Aorta (tissue), 5 donors: ENCODE measurements around the gene ZNF750. TPM values are rescaled to one million over a fixed set of nuclear protein-coding genes. Genes with fewer than 3 reads are reported as not detected.

ENCODE experiments used
- ATAC-seq: fragments of 200-7000 bp; cut with Tn5 transposase; one replicate; pipeline ENCODE4 v1.9.1; 2022; ENCODE audit warnings: moderate library complexity; ENCODE audit not compliant: low FRiP score
- DNase-seq, 2 donors: peaks; one replicate each; pipeline ENCODE4 v3.0.0-alpha.2; 2020
- H3K27ac ChIP-seq, 2 donors: one replicate each; pipeline ENCODE4 v1.5.1; 2013; ENCODE audit warnings: low read length in 2 of 2, mild to moderate bottlenecking in 2 of 2, moderate library complexity in 2 of 2, control low read depth in 1 of 2, inconsistent platforms in 1 of 2, low read depth in 1 of 2
- H3K27me3 ChIP-seq, 2 donors: one replicate each; pipeline ENCODE4 v1.6.1; 2013; ENCODE audit warnings: control low read depth in 1 of 2, low read length in 1 of 2, mild to moderate bottlenecking in 1 of 2, moderate library complexity in 1 of 2; ENCODE audit not compliant: insufficient read depth in 2 of 2, control insufficient read depth in 1 of 2
- H3K36me3 ChIP-seq, 2 donors: one replicate each; pipeline ENCODE4 v1.6.1; 2013; ENCODE audit warnings: control low read depth in 1 of 2, low read length in 1 of 2, mild to moderate bottlenecking in 1 of 2; ENCODE audit not compliant: insufficient read depth in 2 of 2, control insufficient read depth in 1 of 2
- H3K4me1 ChIP-seq, 2 donors: one replicate each; pipeline ENCODE4 v1.6.1; 2013; ENCODE audit warnings: low read length in 2 of 2, control low read depth in 1 of 2, mild to moderate bottlenecking in 1 of 2, moderate library complexity in 1 of 2; ENCODE audit not compliant: insufficient read depth in 2 of 2, control insufficient read depth in 1 of 2
- H3K4me3 ChIP-seq, 2 donors: one replicate each; pipeline ENCODE4 v1.5.1; 2013; ENCODE audit warnings: low read length in 2 of 2, control low read depth in 1 of 2, mild to moderate bottlenecking in 1 of 2
- H3K9me3 ChIP-seq: one replicate; pipeline ENCODE4 v1.6.1; 2013; ENCODE audit warnings: mild to moderate bottlenecking, low read length; ENCODE audit not compliant: control insufficient read depth
- WGBS, 2 donors: extraction: QIAGEN DNeasy Blood & Tissue Kit; methylation state at CpG; one replicate each; pipeline ENCODE4 v1.1.7; 2013; 5-methylcytosine and 5-hydroxymethylcytosine counted together
- intact Hi-C, 2 donors: fragments of 100-400 bp; cut with DNase I; formaldehyde crosslinking; loops; one replicate each; pipeline versions ENCODE4 v1.14.2 to v1.15.0; 2022
- polyA plus RNA-seq, 2 donors: library from polyadenylated mRNA; stranded (reverse); fragments of 200-250 nt; gene quantifications; one replicate each; pipeline ENCODE4 v1.2.3, GENCODE V29; 2013
- total RNA-seq, 2 donors: library from RNA; stranded (reverse); fragmentation: NEBNext Ultra II Directional; extraction: Animal tissue kit (Norgen Biotek cat#: 25700); gene quantifications; one replicate each; pipeline ENCODE4 v1.2.1, GENCODE V29; 2021
- donor health status: healthy with polysubstance abuse.
- donor health status: Bipolar disorder and iron deficiency.
- donor health status: DM: no; HTN: no; CAD: no.
- donor health status: DM: no; HTN: no; CAD: no.
- donor health status: DM: yes; HTN: yes; CAD: no.

The ZNF750 gene
- total and polyA plus RNA-seq, 4 donors: 0.10 to 0.21 TPM; not detected in 2

GRCh38 chr17:82874011-82874835 lies 34.4 kb upstream of the ZNF750 start:
- WGBS, 2 donors: 92 to 93% methylated on average over 34 of the region's 34 CpGs
- H3K4me3 ChIP-seq: no peak overlapping the region
- H3K4me1 ChIP-seq: no peaks in the 10 kb centered on the region
- no peaks in the 10 kb centered on the region for H3K9me3 ChIP-seq
- intact Hi-C loops: loop anchor here in 1 of 2 donors (10.0 kb wide), 1 partner anchor 89 kb away; no protein-coding TSS in a partner anchor
- H3K36me3 ChIP-seq: peaks cover 0 to 3% of the 10 kb centered on the region in 2 donors
- no peaks in the 10 kb centered on the region for H3K27me3 ChIP-seq
- no peak overlapping the region for H3K27ac ChIP-seq
- DNase-seq: peak in 1 of 2 donors; percentile 64
- ATAC-seq: no peak

- ATAC-seq: no peak
- no peak overlapping the region for H3K27ac ChIP-seq
- peaks cover 0 to 3% of the 10 kb centered on the region in 2 donors for H3K36me3 ChIP-seq
- H3K9me3 ChIP-seq: no peaks in the 10 kb centered on the region
- 95 to 96% methylated on average over 19 of the region's 19 CpGs for WGBS, 2 donors
- H3K27me3 ChIP-seq: no peaks in the 10 kb centered on the region
- H3K4me3 ChIP-seq: no peak overlapping the region
- no peaks in the 10 kb centered on the region for H3K4me1 ChIP-seq
- DNase-seq: peak in 1 of 2 donors; percentile 72
- intact Hi-C loops: loop anchor here in 1 of 2 donors (10.0 kb wide), 1 partner anchor 89 kb away; no protein-coding TSS in a partner anchor
These were observed 33.7 kb upstream of the ZNF750 start for GRCh38 chr17:82873521-82873920.

DNA sequence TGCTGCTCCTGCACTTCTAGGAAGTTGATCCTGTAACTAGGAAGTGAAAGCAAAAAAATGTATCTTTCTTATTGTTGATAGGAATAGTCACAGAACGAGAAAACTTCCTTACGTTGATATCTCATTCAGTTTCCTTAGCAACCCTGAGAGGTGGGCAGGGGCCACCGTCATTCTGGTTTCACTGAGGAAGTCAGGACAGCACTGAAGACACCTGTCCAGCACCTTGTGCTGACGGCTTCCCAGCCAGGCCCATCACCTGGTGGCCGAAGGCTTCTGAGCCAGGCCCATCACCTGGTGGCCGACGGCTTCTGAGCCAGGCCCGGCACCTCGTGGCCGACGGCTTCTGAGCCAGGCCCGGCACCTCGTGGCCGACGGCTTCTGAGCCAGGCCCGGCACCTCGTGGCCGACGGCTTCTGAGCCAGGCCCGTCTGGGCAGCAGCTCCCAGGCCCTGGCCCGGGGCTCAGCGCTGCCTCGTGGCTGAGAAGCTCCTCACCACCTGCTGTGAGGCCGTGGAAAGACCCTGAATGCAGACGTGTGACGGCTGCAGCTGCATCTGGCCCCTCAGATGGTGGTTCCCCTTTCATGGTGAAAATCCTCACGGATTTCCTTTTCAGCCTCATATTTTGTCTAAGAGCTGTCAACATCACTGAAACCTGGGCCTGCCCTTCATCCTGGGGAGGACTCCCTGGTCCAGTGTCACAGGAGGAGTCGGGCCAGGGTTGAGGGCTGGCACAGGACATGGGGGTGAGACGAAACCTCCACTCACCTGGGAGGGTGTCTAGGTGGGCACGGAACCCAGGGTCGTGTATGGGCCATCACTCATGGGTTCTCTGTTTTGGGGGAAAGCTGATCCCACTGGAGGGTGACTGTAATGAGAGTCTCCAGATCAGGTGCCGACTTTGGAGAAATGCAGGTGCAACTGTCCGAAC lies 33.0 kb upstream of the ZNF750 start:
- DNase-seq (peak in 1 of 2 donors; percentile 59), ATAC-seq (no peak)
- Histone ChIP-seq H3K36me3 (peaks cover 0 to 3% of the 10 kb centered on the region in 2 donors), H3K27ac (no peak overlapping the region), H3K4me3 (no peak overlapping the region), H3K27me3 (no peaks in the 10 kb centered on the region), H3K9me3 (no peaks in the 10 kb centered on the region), H3K4me1 (no peaks in the 10 kb centered on the region)
- 93 to 94% methylated on average over 19 to 33 of the region's 33 CpGs for WGBS, 2 donors
- intact Hi-C loops: loop anchor here in 1 of 2 donors (10.0 kb wide), 1 partner anchor 88 kb away; no protein-coding TSS in a partner anchor

DNA sequence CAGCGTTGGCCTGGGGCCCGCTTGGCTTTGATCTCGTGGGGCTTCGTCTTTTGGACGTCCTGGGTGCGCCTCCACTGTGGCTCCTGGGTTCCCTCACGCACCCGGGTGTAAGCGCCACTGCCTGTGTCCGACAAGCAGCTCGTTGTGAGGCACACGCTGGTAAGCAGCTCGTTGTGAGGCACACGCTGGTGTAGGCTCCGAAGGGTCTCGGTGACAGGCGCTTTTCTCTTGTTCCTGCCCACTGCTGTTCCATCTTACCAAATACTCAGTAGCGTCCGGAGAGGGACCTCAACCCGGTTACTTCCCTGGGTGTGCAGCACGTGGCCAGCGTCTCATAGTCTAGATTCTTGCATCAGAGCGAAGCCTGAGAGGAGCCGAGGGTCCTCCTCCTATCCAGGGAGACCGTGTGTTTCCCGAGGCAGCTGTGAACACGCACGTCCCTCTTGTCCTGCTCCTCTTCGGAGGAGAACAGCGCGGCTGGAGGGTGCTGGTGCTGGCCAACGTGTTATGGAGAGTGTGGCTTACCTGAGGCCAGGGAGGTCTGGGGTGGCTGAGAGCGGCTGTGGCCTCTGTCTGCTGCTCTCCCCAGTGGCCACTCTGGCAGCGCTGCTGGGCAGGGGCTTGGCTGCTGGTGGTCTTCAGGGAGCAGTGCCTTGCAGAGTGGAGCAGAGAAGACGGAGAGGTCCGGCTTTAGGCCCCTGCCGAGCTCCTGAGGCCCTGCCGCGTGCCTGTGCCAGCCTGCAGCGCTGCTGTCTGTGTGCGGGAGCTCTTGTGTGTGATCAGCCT lies 32.1 kb upstream of the ZNF750 start:
- Histone ChIP-seq H3K4me3 (no peak overlapping the region), H3K9me3 (no peaks in the 10 kb centered on the region), H3K36me3 (peaks cover 0 to 3% of the 10 kb centered on the region in 2 donors), H3K27ac (no peak overlapping the region), H3K27me3 (no peaks in the 10 kb centered on the region), H3K4me1 (no peaks in the 10 kb centered on the region)
- WGBS, 2 donors: 87 to 88% methylated on average over 41 of the region's 41 CpGs
- intact Hi-C loops: loop anchor here in 1 of 2 donors (10.0 kb wide), 1 partner anchor 87 kb away; no protein-coding TSS in a partner anchor
- peak in 1 of 2 donors; percentile 61 for DNase-seq
- ATAC-seq: no peak

DNA sequence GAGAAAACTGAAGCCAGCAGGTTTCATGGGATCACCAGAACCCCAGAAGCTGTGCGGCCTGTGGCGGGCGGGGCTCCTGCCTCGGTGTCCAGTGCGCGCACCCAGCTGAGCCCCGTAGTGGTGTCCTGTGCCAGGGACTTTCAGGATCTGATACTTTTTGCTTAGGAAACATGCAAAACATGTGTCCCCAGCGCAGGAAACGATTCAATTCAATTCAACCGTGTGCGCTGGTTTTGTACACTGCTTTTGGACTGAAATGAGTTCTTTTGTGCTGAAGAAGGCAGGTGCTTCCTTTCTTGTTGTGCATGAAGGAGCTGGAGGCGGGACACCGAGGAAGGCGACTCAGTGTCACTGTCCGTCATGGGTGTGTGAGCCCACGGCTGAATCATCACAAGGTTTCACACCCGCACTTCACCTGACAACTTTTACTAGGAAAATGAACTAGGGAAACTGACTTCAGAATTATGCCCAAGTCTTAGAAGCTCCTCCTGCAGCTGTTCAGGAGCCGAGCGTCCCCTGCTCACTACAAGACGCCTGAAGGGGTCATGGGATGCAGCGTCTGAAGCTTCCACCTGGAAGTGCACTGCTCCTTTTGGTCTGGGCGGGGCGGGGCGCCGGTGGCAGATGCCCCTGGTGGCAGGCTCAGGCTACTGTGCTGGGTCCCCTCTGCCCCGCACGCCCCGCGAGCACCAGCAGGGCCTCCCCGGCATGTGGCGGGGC lies 31.4 kb upstream of the ZNF750 start:
- Histone ChIP-seq H3K4me1 (no peaks in the 10 kb centered on the region), H3K4me3 (no peak overlapping the region)
- intact Hi-C loops: loop anchor here in 1 of 2 donors (10.0 kb wide), 1 partner anchor 86 kb away; no protein-coding TSS in a partner anchor

GRCh38 chr17:82870541-82870940 lies 30.7 kb upstream of the ZNF750 start:
- Histone ChIP-seq H3K27ac (no peak overlapping the region), H3K4me1 (no peaks in the 10 kb centered on the region), H3K9me3 (no peaks in the 10 kb centered on the region), H3K4me3 (no peak overlapping the region), H3K27me3 (no peaks in the 10 kb centered on the region), H3K36me3 (peaks cover 0 to 3% of the 10 kb centered on the region in 2 donors)
- intact Hi-C loops: loop anchor here in 1 of 2 donors (10.0 kb wide), 1 partner anchor 86 kb away; no protein-coding TSS in a partner anchor
- peak in 1 of 2 donors; percentile 61 for DNase-seq
- no peak for ATAC-seq
- 96 to 98% methylated on average over 14 of the region's 14 CpGs for WGBS, 2 donors

More for the DNA sequence above, 31.4 kb upstream of the ZNF750 start:
- no peaks in the 10 kb centered on the region for H3K27me3 ChIP-seq
- H3K27ac ChIP-seq: no peak overlapping the region
- H3K9me3 ChIP-seq: no peaks in the 10 kb centered on the region
- DNase-seq: peak in 1 of 2 donors; percentile 71
- 94 to 95% methylated on average over 28 to 31 of the region's 31 CpGs for WGBS, 2 donors
- ATAC-seq: no peak
- H3K36me3 ChIP-seq: peaks cover 0 to 3% of the 10 kb centered on the region in 2 donors

DNA sequence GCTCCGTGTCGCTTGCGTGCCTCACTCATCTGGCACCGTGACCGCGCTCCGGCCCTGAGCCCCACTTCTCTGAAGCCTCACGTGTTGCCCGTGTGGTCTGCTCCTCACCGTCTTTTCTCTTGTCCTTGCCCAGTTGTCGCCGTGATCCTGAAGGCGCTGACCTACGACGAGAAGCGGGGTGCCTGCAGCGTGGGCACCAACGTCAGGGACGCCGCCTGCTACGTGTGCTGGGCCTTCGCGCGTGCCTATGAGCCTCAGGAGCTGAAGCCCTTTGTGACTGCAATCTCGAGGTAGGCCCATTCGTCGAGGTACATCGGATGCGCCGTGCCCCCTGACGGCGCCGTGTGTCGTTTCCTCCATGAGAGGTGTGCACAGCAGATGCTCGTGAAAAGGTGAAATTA lies 30.3 kb upstream of the ZNF750 start:
- intact Hi-C loops: loop anchor here in 1 of 2 donors (10.0 kb wide), 1 partner anchor 85 kb away; no protein-coding TSS in a partner anchor
- ATAC-seq: no peak
- WGBS, 2 donors: 92 to 95% methylated on average over 35 of the region's 35 CpGs
- no peaks in the 10 kb centered on the region for H3K9me3 ChIP-seq
- H3K27me3 ChIP-seq: no peaks in the 10 kb centered on the region
- H3K36me3 ChIP-seq: peaks cover 0 to 3% of the 10 kb centered on the region in 2 donors
- peak in 1 of 2 donors; percentile 55 for DNase-seq
- no peaks in the 10 kb centered on the region for H3K4me1 ChIP-seq
- H3K4me3 ChIP-seq: no peak overlapping the region
- no peak overlapping the region for H3K27ac ChIP-seq
